ENCODE results near the gene SLIT1. TPM values are rescaled to one million over a fixed set of nuclear protein-coding genes. Genes with fewer than 3 reads are reported as not detected.

Gene SLIT1
- total and polyA plus RNA-seq, 2 of the 8 experiments (the other 6 are each of a cell fraction or from before 2014, with no cell fraction given): 0.70 to 0.88 TPM

DNA sequence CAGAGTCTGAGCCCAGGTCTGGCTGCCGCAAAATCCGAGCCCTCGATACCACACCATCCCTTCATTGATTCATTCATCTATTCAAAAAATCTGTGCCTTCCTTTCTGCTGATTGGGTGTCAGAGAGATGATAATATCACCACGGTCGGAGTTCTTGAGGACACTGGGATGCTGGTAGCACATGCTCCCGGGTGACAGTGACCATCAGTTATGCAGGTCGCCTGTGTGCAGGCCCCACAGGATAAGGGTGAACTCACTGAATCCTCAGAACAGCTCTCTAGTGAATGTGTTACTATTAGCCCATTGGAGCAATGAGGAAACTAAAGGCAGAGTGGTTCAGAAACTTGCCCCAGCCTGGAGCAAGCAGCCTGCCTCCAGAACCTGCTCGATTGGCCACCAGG lies 145.1 kb downstream of the SLIT1 start:
- Histone ChIP-seq H3K9ac (replicated peaks in 1 of 4; ENCODE audit: extremely low read depth in 1 of 4, low read depth in 3 of 4, low read length in 3 of 4) (no peak overlapping the region), H2BK12ac (ENCODE audit: low read depth, low read length) (no peak overlapping the region), H2AK5ac (ENCODE audit: low read depth, low read length) (no peak overlapping the region), H3K23ac (ENCODE audit: insufficient read length) (no peak overlapping the region), H2BK20ac (ENCODE audit: low read length) (no peak overlapping the region), H2BK5ac (ENCODE audit: low read depth, low read length) (no peak overlapping the region), H3K14ac (ENCODE audit: insufficient read length) (no peak overlapping the region), H3K4ac (replicated peaks; ENCODE audit: insufficient read length, low read depth, low read length) (no peak overlapping the region), H3K79me1 (ENCODE audit: low read depth, low read length) (no peaks in the 10 kb centered on the region), H3K79me2 (ENCODE audit: control insufficient read depth in 1 of 2, insufficient read depth in 2 of 2, low read length in 2 of 2) (no peaks in the 10 kb centered on the region), H3K9me3 (ENCODE audit: insufficient read depth in 2 of 2, low read depth in 1 of 2, low read length in 1 of 2) (no peaks in the 10 kb centered on the region), H3K23me2 (ENCODE audit: low read depth, low read length) (no peaks in the 10 kb centered on the region; the same call in 1 of the 2 replicates), H2BK120ac (replicated peaks; ENCODE audit: low read depth, low read length) (no peak overlapping the region), H4K5ac (ENCODE audit: insufficient read length, low read depth, low read length) (no peak overlapping the region), H3K56ac (replicated peaks; ENCODE audit: insufficient read length, low read depth, low read length) (no peak overlapping the region), H3K18ac (ENCODE audit: extremely low read depth, low read length) (no peak overlapping the region), H3K4me1 (replicated peaks in 1 of 4; ENCODE audit: control insufficient read depth in 3 of 4, insufficient read depth in 4 of 4, low read length in 3 of 4) (peaks cover 0 to 6% (median 3%) of the 10 kb centered on the region in 4 experiments; a peak in 5 of 7 replicates), H3K27ac (ENCODE audit: low read depth, low read length) (no peak overlapping the region), H3K4me2 (ENCODE audit: insufficient read depth in 1 of 2, low read depth in 2 of 2, low read length in 2 of 2) (no peak overlapping the region), H2AFZ (ENCODE audit: low read length) (no peak overlapping the region), H2BK15ac (ENCODE audit: low read length) (no peak overlapping the region), H4K91ac (replicated peaks; ENCODE audit: insufficient read length, low read length) (no peak overlapping the region), H3K27me3 (replicated peaks in 1 of 4; ENCODE audit: control insufficient read depth in 3 of 4, extremely low read depth in 1 of 4, insufficient read depth in 3 of 4, low read length in 3 of 4) (no peaks in the 10 kb centered on the region; a peak in 1 of 7 replicates), H4K8ac (ENCODE audit: extremely low read depth, insufficient read depth, low read length) (no peak overlapping the region), H3K4me3 (ENCODE audit: extremely low read depth in 1 of 4, insufficient read depth in 2 of 4, low read depth in 3 of 4, low read length in 4 of 4) (no peak overlapping the region), H3K36me3 (ENCODE audit: control insufficient read depth in 2 of 4, insufficient read depth in 4 of 4, low read length in 3 of 4) (no peaks in the 10 kb centered on the region), H4K20me1 (replicated peaks in 1 of 2; ENCODE audit: control insufficient read depth in 1 of 2, insufficient read depth in 2 of 2, low read length in 2 of 2) (no peaks in the 10 kb centered on the region)
- CTCF ChIA-PET (ENCODE audit: partially characterized antibody): interaction anchor here (1.0 to 9.1 kb wide), 3 partner anchors 17 to 41 kb away, joined by 4 to 129 read pairs (median 109); no protein-coding TSS in a partner anchor
- no peak for FAIRE-seq
- DNase-seq (ENCODE audit: low read depth in 1 of 2, low spot score in 2 of 2): no peak
- POLR2A ChIA-PET (ENCODE audit: partially characterized antibody): no interaction called here
- 91% methylated on average over 8 of the region's 8 CpGs; no CpG with 5 or more reads in 1 of the 2 experiments for WGBS, 2 experiments (ENCODE audit: extremely low coverage in 1 of 2, insufficient coverage in 1 of 2, insufficient read length in 1 of 2, insufficient replicate concordance in 2 of 2, low coverage in 1 of 2, low lambda C conversion rate in 2 of 2, missing lambda C conversion rate in 1 of 2)
- TF ChIP-seq ASH2L (IDR thresholded peaks at IDR 0.05; ENCODE audit: low read length): no peak
- TF ChIP-seq CEBPB (IDR thresholded peaks at IDR 0.05; ENCODE audit: low read depth, low read length): no peak
- TF ChIP-seq HDAC6 (IDR thresholded peaks at IDR 0.05; ENCODE audit: low read depth, low read length): no peak
- TF ChIP-seq CREB1 (IDR thresholded peaks at IDR 0.05): no peak
- TF ChIP-seq, protein P1, sequence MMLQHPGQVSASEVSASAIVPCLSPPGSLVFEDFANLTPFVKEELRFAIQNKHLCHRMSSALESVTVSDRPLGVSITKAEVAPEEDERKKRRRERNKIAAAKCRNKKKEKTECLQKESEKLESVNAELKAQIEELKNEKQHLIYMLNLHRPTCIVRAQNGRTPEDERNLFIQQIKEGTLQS (IDR thresholded peaks at IDR 0.05; ENCODE audit: insufficient read depth, low read depth, low read length): no peak
- TF ChIP-seq, protein P2, sequence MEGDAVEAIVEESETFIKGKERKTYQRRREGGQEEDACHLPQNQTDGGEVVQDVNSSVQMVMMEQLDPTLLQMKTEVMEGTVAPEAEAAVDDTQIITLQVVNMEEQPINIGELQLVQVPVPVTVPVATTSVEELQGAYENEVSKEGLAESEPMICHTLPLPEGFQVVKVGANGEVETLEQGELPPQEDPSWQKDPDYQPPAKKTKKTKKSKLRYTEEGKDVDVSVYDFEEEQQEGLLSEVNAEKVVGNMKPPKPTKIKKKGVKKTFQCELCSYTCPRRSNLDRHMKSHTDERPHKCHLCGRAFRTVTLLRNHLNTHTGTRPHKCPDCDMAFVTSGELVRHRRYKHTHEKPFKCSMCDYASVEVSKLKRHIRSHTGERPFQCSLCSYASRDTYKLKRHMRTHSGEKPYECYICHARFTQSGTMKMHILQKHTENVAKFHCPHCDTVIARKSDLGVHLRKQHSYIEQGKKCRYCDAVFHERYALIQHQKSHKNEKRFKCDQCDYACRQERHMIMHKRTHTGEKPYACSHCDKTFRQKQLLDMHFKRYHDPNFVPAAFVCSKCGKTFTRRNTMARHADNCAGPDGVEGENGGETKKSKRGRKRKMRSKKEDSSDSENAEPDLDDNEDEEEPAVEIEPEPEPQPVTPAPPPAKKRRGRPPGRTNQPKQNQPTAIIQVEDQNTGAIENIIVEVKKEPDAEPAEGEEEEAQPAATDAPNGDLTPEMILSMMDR (IDR thresholded peaks at IDR 0.05; ENCODE audit: control extremely low read depth in 1 of 3, insufficient read depth in 1 of 3, low read depth in 1 of 3, low read length in 3 of 3): no peak
- no peak for TF ChIP-seq YY1 (IDR thresholded peaks at IDR 0.05; ENCODE audit: low read depth, low read length)
- TF ChIP-seq MAFK (IDR thresholded peaks at IDR 0.05; ENCODE audit: low read depth, low read length): no peak
- TF ChIP-seq KDM1A (IDR thresholded peaks at IDR 0.05; ENCODE audit: borderline replicate concordance, low read length): no peak
- no peak for TF ChIP-seq CBX8 (IDR thresholded peaks at IDR 0.05; ENCODE audit: borderline replicate concordance, low read depth, low read length)
- no peak for TF ChIP-seq KDM4A (IDR thresholded peaks at IDR 0.05; ENCODE audit: low read depth, low read length, severe bottlenecking)
- TF ChIP-seq POLR2A (IDR thresholded peaks at IDR 0.05; ENCODE audit: control extremely low read depth in 1 of 2, low read depth in 2 of 2, low read length in 2 of 2): no peak

Measured in H1 (cell line).